Lung (tissue), 12 donors: ENCODE measurements around the gene HCLS1. TPM values are rescaled to one million over a fixed set of nuclear protein-coding genes. Genes with fewer than 3 reads are reported as not detected.

ENCODE experiments used
- ATAC-seq: fragments of 200-7000 bp; cut with Tn5 transposase; one replicate; pipeline ENCODE4 v1.9.1; 2020; ENCODE audit warnings: moderate number of reproducible peaks; ENCODE audit not compliant: insufficient read depth, low FRiP score
- DNase-seq, 3 donors: peaks; one replicate each; pipeline ENCODE4 v3.0.0-alpha.2; 2013 to 2017
- H3K27ac ChIP-seq, 2 donors: one replicate each; pipeline ENCODE4 v1.5.1; 2013; ENCODE audit warnings: mild to moderate bottlenecking in 2 of 2, moderate library complexity in 2 of 2, control low read depth in 1 of 2, inconsistent platforms in 1 of 2, low read depth in 1 of 2, low read length in 1 of 2
- H3K27me3 ChIP-seq, 3 donors: one replicate each; pipeline ENCODE4 v1.5.1; 2013; ENCODE audit warnings: low read length in 2 of 3; ENCODE audit not compliant: control insufficient read depth in 3 of 3, insufficient read depth in 3 of 3
- H3K36me3 ChIP-seq, 4 donors: one replicate each; pipeline ENCODE4 v1.5.1; 2013; ENCODE audit warnings: low read length in 4 of 4, mild to moderate bottlenecking in 1 of 4, moderate library complexity in 1 of 4; ENCODE audit not compliant: control insufficient read depth in 4 of 4, insufficient read depth in 4 of 4
- H3K4me1 ChIP-seq, 5 donors: one replicate each; pipeline ENCODE4 v1.5.1; 2013; ENCODE audit warnings: low read length in 5 of 5, mild to moderate bottlenecking in 2 of 5, moderate library complexity in 1 of 5; ENCODE audit not compliant: control insufficient read depth in 5 of 5, insufficient read depth in 5 of 5
- H3K4me3 ChIP-seq: one replicate; pipeline ENCODE4 v1.5.1; 2013; ENCODE audit warnings: mild to moderate bottlenecking, control low read depth, moderate library complexity
- H3K9ac ChIP-seq, 2 donors: one replicate each; pipeline ENCODE4 v1.5.1; 2013; ENCODE audit warnings: low read length in 2 of 2, control low read depth in 1 of 2; ENCODE audit not compliant: insufficient read depth in 1 of 2
- H3K9me3 ChIP-seq, 4 donors: one replicate each; pipeline ENCODE4 v1.5.1; 2013; ENCODE audit warnings: low read length in 3 of 4, mild to moderate bottlenecking in 1 of 4, moderate library complexity in 1 of 4; ENCODE audit not compliant: control insufficient read depth in 4 of 4, insufficient read depth in 3 of 4
- CTCF ChIP-seq: IDR thresholded peaks from 2 replicates; pipeline ENCODE4 v1.5.1; 2012; ENCODE audit warnings: mild to moderate bottlenecking; ENCODE audit errors: control extremely low read depth, extremely low read depth
- whole genome bisulfite sequencing, 2 donors: extraction: QIAGEN DNeasy Blood & Tissue Kit; methylation state at CpG; one replicate each; pipeline ENCODE4 v1.1.7; 2013; 5-methylcytosine and 5-hydroxymethylcytosine counted together
- polyA plus RNA-seq, 2 donors: library from polyadenylated mRNA; stranded (reverse); fragments of 200-250 nt; gene quantifications; one replicate each; pipeline ENCODE4 v1.2.1, GENCODE V29; 2013
- total RNA-seq, 2 donors: library from RNA; depleted of rRNA in 1 of 2; stranded (reverse); fragments of >200 nt in 1 of 2; gene quantifications; one replicate each; pipeline ENCODE4 v1.2.1, GENCODE V29; 2014 to 2021
- donor health status: control.
- donor health status: control.
- donor health status: Bipolar disorder and iron deficiency.
- donor health status: healthy.
- donor health status: DM: yes; HTN: yes; CAD: no.

The HCLS1 gene
- total and polyA plus RNA-seq, 4 donors = 23.9 to 240 (median 69.3) TPM

- Histone ChIP-seq H3K9me3 (peaks cover 0 to 3% (median 0%) of the 10 kb centered on the region in 4 donors), H3K36me3 (peaks cover under 1 to 23% (median 12%) of the 10 kb centered on the region in 4 donors), H3K9ac (no peak overlapping the region), H3K27me3 (no peaks in the 10 kb centered on the region), H3K4me3 (no peak overlapping the region), H3K27ac (no peak overlapping the region), H3K4me1 (no peaks in the 10 kb centered on the region)
- TF ChIP-seq CTCF = no peak
- 94 to 96% methylated on average over 5 of the region's 5 CpGs for WGBS, 2 donors
- DNase-seq (no peak), ATAC-seq (no peak)
Measured at GRCh38 chr3:121705541-121705940, 44.8 kb upstream of the HCLS1 start.

- H3K9me3 ChIP-seq = peaks cover 0 to 3% (median 0%) of the 10 kb centered on the region in 4 donors
- no peak for TF ChIP-seq CTCF
- WGBS, 2 donors = 97 to 98% methylated on average over 5 of the region's 5 CpGs
- no peak for DNase-seq
- no peak overlapping the region for H3K27ac ChIP-seq
- H3K4me3 ChIP-seq = no peak overlapping the region
- no peaks in the 10 kb centered on the region for H3K27me3 ChIP-seq
- H3K4me1 ChIP-seq = peaks cover 0 to under 1% (median 0%) of the 10 kb centered on the region in 5 donors
- peaks cover 0 to 22% (median 11%) of the 10 kb centered on the region in 4 donors for H3K36me3 ChIP-seq
- ATAC-seq = no peak
- H3K9ac ChIP-seq = no peak overlapping the region
Measured at GRCh38 chr3:121703973-121704372, 43.3 kb upstream of the HCLS1 start.

DNA sequence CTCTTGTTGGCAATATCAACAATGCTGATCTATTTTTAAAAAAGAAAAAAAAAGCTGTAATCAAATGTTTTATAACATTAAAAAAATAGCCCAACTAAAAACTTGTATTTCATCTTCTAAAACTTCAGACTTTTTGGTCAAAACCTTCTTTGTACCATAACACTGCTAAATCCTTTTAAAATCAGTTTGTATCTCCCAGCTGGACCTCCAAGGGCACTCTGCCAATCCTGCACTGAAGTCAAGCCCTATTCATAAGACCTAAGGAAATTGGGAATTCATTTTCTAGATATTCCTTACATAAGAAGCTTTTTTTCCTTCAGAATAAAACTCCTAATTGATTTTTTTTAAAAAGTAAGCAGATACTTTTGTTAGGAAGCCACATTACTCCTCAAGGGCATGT lies 38.2 kb upstream of the HCLS1 start:
- ATAC-seq (no peak), DNase-seq (peak; percentile 14 to 67 (median 38))
- H3K27me3 ChIP-seq = no peaks in the 10 kb centered on the region
- no peak overlapping the region for H3K4me3 ChIP-seq
- H3K9ac ChIP-seq = no peak overlapping the region
- peaks cover 7 to 23% (median 22%) of the 10 kb centered on the region in 4 donors for H3K36me3 ChIP-seq
- no peak overlapping the region for H3K27ac ChIP-seq
- TF ChIP-seq CTCF = no peak
- H3K4me1 ChIP-seq = peaks cover 0 to 6% (median 0%) of the 10 kb centered on the region in 5 donors
- H3K9me3 ChIP-seq = no peaks in the 10 kb centered on the region

- Histone ChIP-seq H3K27me3 (no peaks in the 10 kb centered on the region), H3K4me1 (peaks cover 0 to 6% (median 0%) of the 10 kb centered on the region in 5 donors), H3K36me3 (peaks cover 7 to 25% (median 22%) of the 10 kb centered on the region in 4 donors), H3K27ac (peak overlapping the region in 1 of 2 donors; percentile 9), H3K9ac (no peak overlapping the region), H3K4me3 (no peak overlapping the region), H3K9me3 (no peaks in the 10 kb centered on the region)
- ATAC-seq (no peak), DNase-seq (peak in 1 of 3 donors; percentile 21)
- 91 to 94% methylated on average over 1 of the region's 1 CpG for WGBS, 2 donors
- TF ChIP-seq CTCF = no peak
Measured at GRCh38 chr3:121698476-121698875, 37.8 kb upstream of the HCLS1 start.
